IMR-90 (cell line): ENCODE results near the gene CNTN3. TPM values are rescaled to one million over a fixed set of nuclear protein-coding genes. Genes with fewer than 3 reads are reported as not detected.

Experiments used
- ATAC-seq: fragments of 200-7000 bp; cut with Tn5 transposase; 2 replicates; pipeline ENCODE4 v1.9.1; 2020; ENCODE audit warnings: low read depth, mild to moderate bottlenecking, moderate library complexity
- BruUV-seq: library from RNA; stranded (reverse); fragments of 400-500 nt; replicated peaks from 2 replicates; lab custom pipeline; 2021; lab: Mats Ljungman, UMichigan
- CTCF ChIA-PET: fragments of 300-600 bp; formaldehyde crosslinking; extraction: SDS; loops from one replicate; lab custom pipeline; 2021; ENCODE audit warnings: antibody characterized with exemption; lab: Yijun Ruan, JAX
- POLR2A ChIA-PET: fragments of 300-600 bp; sonication (Branson Sonifier 250); formaldehyde crosslinking; loops from one replicate; lab custom pipeline; 2022; ENCODE audit warnings: antibody characterized with exemption; ENCODE audit not compliant: unreplicated experiment; lab: Charles Lee
- DNase-seq: peaks from one replicate; pipeline ENCODE4 v3.0.0; 2013
- H2AFZ ChIP-seq: replicated peaks from 2 replicates; pipeline ENCODE3; 2013; ENCODE audit warnings: low read length, mild to moderate bottlenecking; ENCODE audit not compliant: poor library complexity
- H2AK5ac ChIP-seq: 2 replicates; pipeline ENCODE4 v1.6.1; 2013; ENCODE audit warnings: low read depth, low read length, inconsistent platforms
- H2AK9ac ChIP-seq: replicated peaks from 2 replicates; pipeline ENCODE3; 2013; ENCODE audit warnings: mild to moderate bottlenecking, low read depth, low read length, moderate library complexity; ENCODE audit not compliant: poor library complexity
- H2BK120ac ChIP-seq: 2 replicates; pipeline ENCODE4 v1.6.1; 2013; ENCODE audit warnings: low read depth, low read length, inconsistent platforms
- H2BK15ac ChIP-seq: 3 replicates; pipeline ENCODE4 v1.6.1; 2013; ENCODE audit warnings: low read depth, low read length, inconsistent platforms
- H2BK20ac ChIP-seq: 2 replicates; pipeline ENCODE4 v1.6.1; 2013; ENCODE audit warnings: low read depth, mild to moderate bottlenecking, inconsistent platforms, low read length, moderate library complexity
- H2BK5ac ChIP-seq: 2 replicates; pipeline ENCODE4 v1.6.1; 2013; ENCODE audit warnings: mild to moderate bottlenecking, low read depth, low read length, inconsistent platforms; ENCODE audit not compliant: poor library complexity, severe bottlenecking
- H3K14ac ChIP-seq: replicated peaks from 2 replicates; pipeline ENCODE4 v1.6.1; 2013; ENCODE audit warnings: low read depth, low read length, inconsistent platforms
- H3K18ac ChIP-seq: 2 replicates; pipeline ENCODE4 v1.6.1; 2013; ENCODE audit warnings: low read depth, low read length, control low read depth
- H3K23ac ChIP-seq: 2 replicates; pipeline ENCODE4 v1.6.1; 2013; ENCODE audit warnings: low read depth, low read length, inconsistent platforms
- H3K27ac ChIP-seq: 2 replicates; pipeline ENCODE4 v1.5.1; 2013; ENCODE audit warnings: mild to moderate bottlenecking, control low read depth, low read length; ENCODE audit not compliant: insufficient read depth
- H3K27me3 ChIP-seq: 2 replicates; pipeline ENCODE4 v1.6.1; 2013; ENCODE audit warnings: low read length; ENCODE audit not compliant: control insufficient read depth, insufficient read depth
- H3K36me3 ChIP-seq: 2 replicates; pipeline ENCODE4 v1.6.1; 2013; ENCODE audit warnings: low read length, mixed read lengths; ENCODE audit not compliant: control insufficient read depth, insufficient read depth
- H3K4ac ChIP-seq: 2 replicates; pipeline ENCODE4 v1.6.1; 2013; ENCODE audit warnings: low read depth, low read length, inconsistent platforms
- H3K4me1 ChIP-seq: 2 replicates; pipeline ENCODE4 v1.6.1; 2013; ENCODE audit warnings: low read length, mixed read lengths; ENCODE audit not compliant: control insufficient read depth, insufficient read depth
- H3K4me2 ChIP-seq: 2 replicates; pipeline ENCODE4 v1.6.1; 2013; ENCODE audit warnings: low read depth, mild to moderate bottlenecking, control low read depth, low read length, moderate library complexity
- H3K4me3 ChIP-seq: 2 replicates; pipeline ENCODE4 v1.5.1; 2013; ENCODE audit warnings: low read depth, mild to moderate bottlenecking, control low read depth, low read length, moderate library complexity; ENCODE audit not compliant: insufficient read depth
- H3K56ac ChIP-seq: 2 replicates; pipeline ENCODE4 v1.6.1; 2013; ENCODE audit warnings: low read length, inconsistent platforms; ENCODE audit not compliant: insufficient read depth; ENCODE audit errors: extremely low read depth
- H3K79me1 ChIP-seq, 2 experiments: 2 replicates each; pipeline ENCODE4 v1.6.1; 2013; ENCODE audit warnings: low read length in 2 of 2, inconsistent platforms in 1 of 2, low read depth in 1 of 2
- H3K9ac ChIP-seq: 2 replicates; pipeline ENCODE4 v1.6.1; 2013; ENCODE audit warnings: low read depth, low read length, control low read depth
- H3K9me1 ChIP-seq: 2 replicates; pipeline ENCODE4 v1.6.1; 2013; ENCODE audit warnings: low read length, inconsistent platforms; ENCODE audit not compliant: insufficient read depth
- H3K9me3 ChIP-seq: 2 replicates; pipeline ENCODE4 v1.6.1; 2013; ENCODE audit warnings: low read length; ENCODE audit not compliant: control insufficient read depth, insufficient read depth
- H4K20me1 ChIP-seq: 2 replicates; pipeline ENCODE4 v1.6.1; 2013; ENCODE audit warnings: low read length, inconsistent platforms; ENCODE audit not compliant: insufficient read depth
- H4K5ac ChIP-seq: 2 replicates; pipeline ENCODE4 v1.6.1; 2013; ENCODE audit warnings: mild to moderate bottlenecking, low read depth, low read length, control low read depth
- H4K8ac ChIP-seq, 2 experiments: 2 replicates each; pipeline ENCODE4 v1.6.1; 2013; ENCODE audit warnings: low read depth in 2 of 2, low read length in 2 of 2, control low read depth in 1 of 2, inconsistent platforms in 1 of 2
- H4K91ac ChIP-seq: 2 replicates; pipeline ENCODE4 v1.6.1; 2013; ENCODE audit warnings: low read depth, low read length, inconsistent platforms; ENCODE audit not compliant: insufficient read depth
- CHD1 ChIP-seq: IDR thresholded peaks from 2 replicates; pipeline ENCODE4 v1.6.1; 2012; ENCODE audit warnings: low read depth, low read length, improper control_type of control experiment
- ELK1 ChIP-seq: fragments of 150-350 bp; IDR thresholded peaks from 2 replicates; pipeline ENCODE4 v1.6.1; 2016; ENCODE audit warnings: low read depth, mild to moderate bottlenecking, low read length, moderate library complexity, borderline replicate concordance
- MAZ ChIP-seq: IDR thresholded peaks from 2 replicates; pipeline ENCODE4 v1.6.1; 2012; ENCODE audit warnings: low read depth, mild to moderate bottlenecking, low read length, improper control_type of control experiment, moderate library complexity, borderline replicate concordance
- POLR2A ChIP-seq: IDR thresholded peaks from 2 replicates; pipeline ENCODE4 v1.6.1; 2012; ENCODE audit warnings: mild to moderate bottlenecking, low read depth, low read length
- RCOR1 ChIP-seq: IDR thresholded peaks from 2 replicates; pipeline ENCODE4 v1.6.1; 2012; ENCODE audit warnings: mild to moderate bottlenecking, low read length, improper control_type of control experiment; ENCODE audit not compliant: insufficient replicate concordance
- WGBS, 2 experiments: methylation state at CpG; one replicate each; pipeline versions ENCODE4 v1.1.5 to v1.1.7; 2013; ENCODE audit warnings: missing lambda C conversion rate in 2 of 2; ENCODE audit not compliant: insufficient read length in 1 of 2; ENCODE audit errors: extremely low coverage in 2 of 2; 5-methylcytosine and 5-hydroxymethylcytosine counted together
- dilution Hi-C: fragments of 300-500 bp; cut with HindIII; formaldehyde crosslinking; loops from one replicate; pipeline ENCODE4 v1.14.3; 2018; ENCODE audit warnings: low sequenced_read_pairs; ENCODE audit not compliant: unreplicated experiment
- in situ Hi-C: fragments of 300-500 bp; cut with MboI; formaldehyde crosslinking; loops from 3 replicates; pipeline ENCODE4 v1.14.3; 2019; ENCODE audit warnings: low sequenced_read_pairs, inconsistent platforms, mixed read lengths
- intact Hi-C: fragments of 100-400 bp; cut with micrococcal nuclease; formaldehyde crosslinking; loops from 2 replicates; pipeline ENCODE4 v1.10.0; 2022
- polyA plus RNA-seq, 3 experiments: library from polyadenylated mRNA; depleted of rRNA; stranded (reverse); fragments of >200 nt; gene quantifications; 2 replicates each; pipeline ENCODE4 v1.2.3, GENCODE V29; 2012; ENCODE audit warnings: low replicate concordance in 1 of 3
- total RNA-seq: library from RNA; depleted of rRNA; stranded (reverse); fragments of >200 nt; gene quantifications from 2 replicates; pipeline ENCODE4 v1.2.3, GENCODE V29; 2012

CNTN3 gene
- total and polyA plus RNA-seq, 2 of the 4 experiments (the other 2 are of a cell fraction): 3.5 to 3.6 TPM

GRCh38 chr3:74601793-74602192 lies 12.7 kb downstream of the CNTN3 start:
- CTCF ChIA-PET: no interaction called here
- dilution Hi-C loops: no loop called here

More at GRCh38 chr3:74601793-74602192, 12.7 kb downstream of the CNTN3 start:
- no peaks in the 10 kb centered on the region for H3K9me1 ChIP-seq
- TF ChIP-seq POLR2A (no peak), CHD1 (no peak), MAZ (no peak), RCOR1 (no peak), ELK1 (no peak)
- no peak overlapping the region for H3K4me2 ChIP-seq
- no peaks in the 10 kb centered on the region for H3K36me3 ChIP-seq
- no peak overlapping the region for H4K8ac ChIP-seq
- no peak overlapping the region for H2AFZ ChIP-seq
- H3K23ac ChIP-seq: no peak overlapping the region
- H2AK5ac ChIP-seq: no peak overlapping the region
- ATAC-seq: no peak
- intact Hi-C loops: no loop called here
- H3K79me1 ChIP-seq: peaks cover 1 to 2% of the 10 kb centered on the region in 2 experiments; a peak in 2 of 4 replicates
- H3K4ac ChIP-seq: no peak overlapping the region
- no peak overlapping the region for H2BK120ac ChIP-seq
- H3K14ac ChIP-seq: no peak overlapping the region
- H3K18ac ChIP-seq: no peak overlapping the region
- no peak overlapping the region for H4K5ac ChIP-seq
- H2BK15ac ChIP-seq: no peak overlapping the region
- H4K20me1 ChIP-seq: no peaks in the 10 kb centered on the region
- no peak overlapping the region for H3K27ac ChIP-seq
- POLR2A ChIA-PET: no interaction called here
- no peaks in the 10 kb centered on the region for H3K27me3 ChIP-seq
- BruUV-seq: no TSS peak
- WGBS, 2 experiments: no CpG with 5 or more reads among the region's 2 CpGs
- no peak overlapping the region for H3K9ac ChIP-seq
- no peaks in the 10 kb centered on the region for H3K4me1 ChIP-seq
- H2BK5ac ChIP-seq: no peak overlapping the region
- in situ Hi-C loops: no loop called here
- no peak overlapping the region for H2AK9ac ChIP-seq
- no peak overlapping the region for H2BK20ac ChIP-seq
- H4K91ac ChIP-seq: no peak overlapping the region
- H3K4me3 ChIP-seq: no peak overlapping the region
- no peak for DNase-seq
- H3K56ac ChIP-seq: no peak overlapping the region
- H3K9me3 ChIP-seq: no peaks in the 10 kb centered on the region
